RWPE2 (cell line): Measurements from ENCODE around the gene PDCD2.

Experiments
- ATAC-seq: fragments of 200-7000 bp; cut with Tn5 transposase; 3 replicates; pipeline ENCODE4 v1.9.1; 2021; ENCODE audit warnings: low read depth
- DNase-seq: peaks from one replicate; pipeline ENCODE4 v3.0.0-alpha.2; 2020; ENCODE audit warnings: low spot score
- H3K27ac ChIP-seq: fragments of 450-650 bp; 2 replicates; pipeline ENCODE4 v1.5.1; 2017; ENCODE audit warnings: mild to moderate bottlenecking; ENCODE audit not compliant: poor library complexity, severe bottlenecking
- H3K27me3 ChIP-seq: fragments of 250-450 bp; sonication (Bioruptor Pico); 2 replicates; pipeline ENCODE4 v1.5.1; 2021; ENCODE audit warnings: mild to moderate bottlenecking, moderate library complexity; ENCODE audit not compliant: insufficient read depth, poor library complexity, severe bottlenecking
- H3K36me3 ChIP-seq: fragments of 250-450 bp; sonication (Bioruptor Pico); 2 replicates; pipeline ENCODE4 v1.5.1; 2020; ENCODE audit warnings: low read depth, mild to moderate bottlenecking, moderate library complexity
- H3K4me1 ChIP-seq: fragments of 250-450 bp; sonication (Bioruptor Pico); 2 replicates; pipeline ENCODE4 v1.5.1; 2021; ENCODE audit warnings: mild to moderate bottlenecking, moderate library complexity; ENCODE audit not compliant: insufficient read depth, poor library complexity, severe bottlenecking
- H3K4me3 ChIP-seq: fragments of 250-450 bp; sonication (Bioruptor Pico); 2 replicates; pipeline ENCODE4 v1.5.1; 2021; ENCODE audit warnings: mild to moderate bottlenecking, moderate library complexity; ENCODE audit not compliant: severe bottlenecking
- H3K9me3 ChIP-seq: fragments of 250-450 bp; sonication (Bioruptor Pico); 2 replicates; pipeline ENCODE4 v1.5.1; 2021; ENCODE audit warnings: mild to moderate bottlenecking, moderate library complexity; ENCODE audit not compliant: severe bottlenecking
- TF ChIP-seq, protein P1 (sequence below): fragments of 450-650 bp; IDR thresholded peaks from one replicate; pipeline ENCODE4 v1.5.1; 2017; ENCODE audit warnings: mild to moderate bottlenecking, moderate library complexity; ENCODE audit not compliant: poor library complexity, severe bottlenecking

The PDCD2 gene

DNA sequence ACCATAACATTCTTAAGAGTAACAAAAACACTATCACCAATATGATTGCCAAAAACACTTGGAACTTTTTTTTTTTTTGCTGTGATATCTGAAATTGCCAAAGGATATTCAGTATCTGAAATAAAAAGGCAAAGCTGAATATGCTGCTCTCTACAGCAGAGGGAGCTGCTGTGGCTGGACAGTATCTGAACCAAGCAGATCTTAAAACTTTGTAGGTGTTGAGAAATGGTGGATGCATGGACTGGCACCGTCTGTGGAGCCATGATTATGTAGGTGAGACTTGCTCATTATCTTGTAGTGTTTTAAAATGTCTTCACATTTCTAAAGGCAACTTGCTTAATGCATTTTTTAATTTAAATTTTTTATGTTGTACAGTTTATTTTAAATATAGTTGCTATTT lies 9.2 kb downstream of the PDCD2 start:
- Histone ChIP-seq H3K36me3 (peaks cover 91% of the 10 kb centered on the region), H3K4me1 (no peaks in the 10 kb centered on the region), H3K27ac (no peak overlapping the region), H3K9me3 (no peaks in the 10 kb centered on the region), H3K27me3 (no peaks in the 10 kb centered on the region), H3K4me3 (no peak overlapping the region)
- ATAC-seq = no peak
- TF ChIP-seq, protein P1, sequence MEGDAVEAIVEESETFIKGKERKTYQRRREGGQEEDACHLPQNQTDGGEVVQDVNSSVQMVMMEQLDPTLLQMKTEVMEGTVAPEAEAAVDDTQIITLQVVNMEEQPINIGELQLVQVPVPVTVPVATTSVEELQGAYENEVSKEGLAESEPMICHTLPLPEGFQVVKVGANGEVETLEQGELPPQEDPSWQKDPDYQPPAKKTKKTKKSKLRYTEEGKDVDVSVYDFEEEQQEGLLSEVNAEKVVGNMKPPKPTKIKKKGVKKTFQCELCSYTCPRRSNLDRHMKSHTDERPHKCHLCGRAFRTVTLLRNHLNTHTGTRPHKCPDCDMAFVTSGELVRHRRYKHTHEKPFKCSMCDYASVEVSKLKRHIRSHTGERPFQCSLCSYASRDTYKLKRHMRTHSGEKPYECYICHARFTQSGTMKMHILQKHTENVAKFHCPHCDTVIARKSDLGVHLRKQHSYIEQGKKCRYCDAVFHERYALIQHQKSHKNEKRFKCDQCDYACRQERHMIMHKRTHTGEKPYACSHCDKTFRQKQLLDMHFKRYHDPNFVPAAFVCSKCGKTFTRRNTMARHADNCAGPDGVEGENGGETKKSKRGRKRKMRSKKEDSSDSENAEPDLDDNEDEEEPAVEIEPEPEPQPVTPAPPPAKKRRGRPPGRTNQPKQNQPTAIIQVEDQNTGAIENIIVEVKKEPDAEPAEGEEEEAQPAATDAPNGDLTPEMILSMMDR = peak; percentile 34
- DNase-seq = no peak

DNA sequence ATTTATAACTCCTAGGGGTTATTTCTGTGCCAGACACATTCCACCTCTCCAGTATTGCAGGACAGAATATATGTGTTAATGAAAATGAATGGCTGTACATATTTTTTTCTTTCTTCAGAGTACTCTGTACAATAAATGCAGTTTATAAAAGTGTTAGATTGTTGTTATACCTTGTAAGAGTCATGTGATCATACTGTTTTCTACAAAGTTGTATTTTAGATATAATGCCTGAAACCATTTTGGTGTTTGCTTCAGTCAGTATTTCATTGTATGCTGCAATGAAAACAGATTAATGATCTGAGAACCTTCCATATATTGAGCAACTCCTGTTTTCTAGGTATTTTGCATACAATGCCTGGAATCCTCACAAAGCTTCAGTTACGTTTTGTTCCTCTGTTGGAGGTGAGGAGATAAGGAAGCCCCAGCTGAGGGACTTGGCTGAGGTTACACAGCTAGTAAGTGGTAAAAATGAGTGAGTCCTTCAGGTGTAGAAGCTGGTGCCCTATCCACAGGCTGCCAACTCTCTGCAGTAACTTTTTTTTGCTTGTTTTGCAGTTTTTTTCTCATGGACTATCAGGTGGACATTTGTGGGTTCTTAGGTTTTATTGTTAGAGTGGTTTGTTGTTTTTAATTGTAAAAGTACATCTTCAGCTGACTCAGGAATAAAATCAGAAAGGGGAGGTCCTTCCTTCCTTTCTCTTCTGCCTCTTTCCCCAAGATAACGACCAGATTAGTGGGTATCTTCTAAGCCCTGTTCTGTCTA lies 11.6 kb downstream of the PDCD2 start:
- DNase-seq (no peak), ATAC-seq (no peak)
- Histone ChIP-seq H3K9me3 (no peaks in the 10 kb centered on the region), H3K4me1 (no peaks in the 10 kb centered on the region), H3K36me3 (peaks cover 92% of the 10 kb centered on the region), H3K27ac (no peak overlapping the region), H3K27me3 (no peaks in the 10 kb centered on the region), H3K4me3 (no peak overlapping the region)
- TF ChIP-seq, protein P1 = no peak

DNA sequence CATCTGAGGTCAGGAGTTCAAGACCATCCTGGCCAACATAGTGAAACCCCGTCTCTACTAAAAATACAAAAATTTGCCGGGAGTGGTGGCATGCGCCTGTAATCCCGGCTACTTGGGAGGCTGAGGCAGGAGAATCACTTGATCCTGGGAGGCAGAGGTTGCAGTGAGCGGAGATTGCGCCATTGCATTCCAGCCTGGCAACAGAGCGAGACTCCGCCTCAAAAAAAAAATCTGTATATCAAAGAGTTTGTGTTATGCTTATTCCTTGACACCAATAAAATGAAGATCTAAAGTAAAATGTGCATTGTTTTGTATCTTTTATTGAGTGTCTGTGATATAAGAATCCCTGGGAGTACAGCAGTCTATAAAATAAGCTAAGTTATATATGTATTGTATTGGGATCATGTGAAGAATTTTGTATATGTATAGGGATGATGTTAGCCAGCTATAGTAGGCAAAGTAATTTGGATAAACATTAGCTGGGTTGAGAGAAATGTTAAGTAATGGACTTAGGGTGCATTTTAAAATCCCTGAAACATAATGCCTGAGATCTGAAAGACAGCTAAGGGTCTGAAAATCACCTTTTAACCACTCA lies 19.4 kb downstream of the PDCD2 start:
- H3K4me1 ChIP-seq = no peaks in the 10 kb centered on the region
- DNase-seq = no peak
- H3K27ac ChIP-seq = no peak overlapping the region
- TF ChIP-seq, protein P1 = no peak
- H3K4me3 ChIP-seq = no peak overlapping the region
- H3K9me3 ChIP-seq = no peaks in the 10 kb centered on the region
- no peak for ATAC-seq
- H3K27me3 ChIP-seq = no peaks in the 10 kb centered on the region
- H3K36me3 ChIP-seq = peaks cover 93% of the 10 kb centered on the region

DNA sequence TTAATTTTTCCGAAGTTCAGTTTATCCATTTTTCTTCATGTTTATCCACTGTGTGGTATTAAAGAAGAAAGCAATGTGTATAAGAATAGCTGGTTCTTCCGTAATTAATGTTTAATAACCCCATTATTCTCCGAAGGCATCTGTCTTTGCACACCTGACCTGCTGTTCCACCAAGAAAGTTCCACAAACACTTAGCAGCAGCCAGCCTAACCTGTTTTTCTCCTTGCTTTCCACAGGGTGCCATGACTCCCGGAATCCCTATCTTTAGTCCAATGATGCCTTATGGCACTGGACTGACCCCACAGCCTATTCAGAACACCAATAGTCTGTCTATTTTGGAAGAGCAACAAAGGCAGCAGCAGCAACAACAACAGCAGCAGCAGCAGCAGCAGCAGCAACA lies 22.9 kb downstream of the PDCD2 start:
- H3K36me3 ChIP-seq = peaks cover 90% of the 10 kb centered on the region
- DNase-seq = no peak

More for the DNA sequence above, 22.9 kb downstream of the PDCD2 start:
- Histone ChIP-seq H3K27me3 (no peaks in the 10 kb centered on the region), H3K9me3 (no peaks in the 10 kb centered on the region), H3K4me3 (no peak overlapping the region), H3K27ac (no peak overlapping the region), H3K4me1 (no peaks in the 10 kb centered on the region)
- no peak for ATAC-seq
- TF ChIP-seq, protein P1 = no peak
